GM23248 (cell line): Measurements from ENCODE around the gene ATP6V1B1.

Source experiments
- EZH2 ChIP-seq: fragments of 200-600 bp; sonication (generic); IDR thresholded peaks from 2 replicates; pipeline ENCODE4 v1.6.1; 2018; ENCODE audit warnings: antibody characterized with exemption, mild to moderate bottlenecking; ENCODE audit not compliant: insufficient read depth, poor library complexity, severe bottlenecking
- EZH2phosphoT487 ChIP-seq: fragments of 200-600 bp; sonication (generic); IDR thresholded peaks from 2 replicates; pipeline ENCODE4 v1.6.1; 2018; ENCODE audit warnings: antibody characterized with exemption, moderate library complexity, mild to moderate bottlenecking, low read depth; ENCODE audit not compliant: insufficient read depth

DNA sequence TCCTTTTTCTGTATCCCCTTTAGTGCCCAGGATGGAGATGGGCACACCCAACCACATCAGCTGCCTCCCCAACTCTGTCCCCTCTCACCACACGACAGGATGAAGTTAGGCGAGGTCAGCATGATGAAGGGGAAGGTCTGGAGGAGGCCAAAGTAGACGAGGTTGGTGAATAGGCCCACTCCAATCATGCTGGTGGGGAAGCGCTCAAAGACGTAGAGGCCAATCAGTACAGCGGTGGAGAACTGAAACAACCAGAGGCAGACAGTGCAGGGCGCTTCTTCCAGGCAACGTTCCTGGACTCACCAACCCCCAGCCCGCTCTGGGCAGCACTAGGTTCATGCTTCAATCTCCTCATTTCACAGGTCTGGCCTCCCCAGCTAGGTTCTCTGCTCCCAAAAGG, 56.0 kb downstream of the ATP6V1B1 start:
- TF ChIP-seq EZH2 (no peak), EZH2phosphoT487 (no peak)
